Caco-2 (cell line): Measurements from ENCODE around the gene CPM. TPM values are rescaled to one million over a fixed set of nuclear protein-coding genes. Genes with fewer than 3 reads are reported as not detected.

ENCODE experiments used
- BruUV-seq: library from RNA; stranded (reverse); fragments of 400-500 nt; replicated peaks from 2 replicates; lab custom pipeline; 2021; lab: Mats Ljungman, UMichigan
- CTCF ChIA-PET: fragments of 300-600 bp; sonication (Branson Sonifier 250); formaldehyde crosslinking; loops from one replicate; lab custom pipeline; 2022; ENCODE audit warnings: antibody characterized with exemption; lab: Charles Lee
- POLR2A ChIA-PET: fragments of 300-600 bp; sonication (Branson Sonifier 250); formaldehyde crosslinking; loops from one replicate; lab custom pipeline; 2022; ENCODE audit warnings: antibody characterized with exemption; lab: Charles Lee
- DNase-seq, 2 experiments: peaks; one replicate each; pipeline versions ENCODE4 v3.0.0 to v3.0.0-alpha.2; 2020 to 2022
- H3K27me3 ChIP-seq: replicated peaks from 2 replicates; pipeline ENCODE4 v1.6.0; 2011; ENCODE audit warnings: low read length; ENCODE audit not compliant: control insufficient read depth, insufficient read depth
- H3K36me3 ChIP-seq: 2 replicates; pipeline ENCODE4 v1.5.1; 2011; ENCODE audit warnings: low read length; ENCODE audit not compliant: control insufficient read depth, insufficient read depth
- H3K4me1 ChIP-seq: fragments of 250-450 bp; sonication (Bioruptor Pico); 2 replicates; pipeline ENCODE4 v1.5.1; 2020; ENCODE audit warnings: mild to moderate bottlenecking
- H3K4me3 ChIP-seq: 2 replicates; pipeline ENCODE4 v1.5.1; 2011; ENCODE audit warnings: low read depth, mild to moderate bottlenecking, control low read depth, low read length
- H3K9me3 ChIP-seq: fragments of 250-450 bp; sonication (Bioruptor Pico); 2 replicates; pipeline ENCODE4 v1.5.1; 2020; ENCODE audit warnings: mild to moderate bottlenecking, moderate library complexity
- H3K27ac Mint-ChIP-seq: one replicate; pipeline ENCODE4 v1.8.0; 2022; ENCODE audit warnings: mixed read lengths; ENCODE audit not compliant: unreplicated experiment
- H3K27me3 Mint-ChIP-seq: one replicate; pipeline ENCODE4 v1.8.0; 2022; ENCODE audit warnings: mixed read lengths; ENCODE audit not compliant: insufficient read depth, unreplicated experiment
- H3K36me3 Mint-ChIP-seq: one replicate; pipeline ENCODE4 v1.8.0; 2022; ENCODE audit warnings: mild to moderate bottlenecking, mixed read lengths; ENCODE audit not compliant: insufficient read depth, unreplicated experiment
- H3K4me1 Mint-ChIP-seq: one replicate; pipeline ENCODE4 v1.8.0; 2022; ENCODE audit warnings: low read depth, mixed read lengths; ENCODE audit not compliant: unreplicated experiment
- H3K4me3 Mint-ChIP-seq: one replicate; pipeline ENCODE4 v1.8.0; 2022; ENCODE audit warnings: mild to moderate bottlenecking, moderate library complexity, mixed read lengths; ENCODE audit not compliant: unreplicated experiment
- H3K9me3 Mint-ChIP-seq: one replicate; pipeline ENCODE4 v1.8.0; 2022; ENCODE audit warnings: mixed read lengths; ENCODE audit not compliant: unreplicated experiment
- intact Hi-C: fragments of 100-400 bp; cut with micrococcal nuclease; formaldehyde crosslinking; loops from one replicate; pipeline ENCODE4 v1.10.0; 2022; ENCODE audit not compliant: unreplicated experiment
- total RNA-seq: library from RNA; stranded (reverse); gene quantifications from 2 replicates; pipeline ENCODE4 v1.2.3, GENCODE V29; 2022
- TF ChIP-seq, protein P1 (sequence below), 2 experiments: fragments of 200-600 bp in 1 of 2; IDR thresholded peaks; 1 replicate in 1 of 2; 2 replicates in 1 of 2; pipeline versions ENCODE4 v1.5.1 to v1.8.0; 2011 to 2022; ENCODE audit warnings: antibody characterized with exemption in 1 of 2, control low read depth in 1 of 2, inconsistent platforms in 1 of 2, low read depth in 1 of 2, low read length in 1 of 2, mild to moderate bottlenecking in 1 of 2, moderate library complexity in 1 of 2; ENCODE audit not compliant: insufficient read depth in 1 of 2, severe bottlenecking in 1 of 2, unreplicated experiment in 1 of 2

The CPM gene
- total RNA-seq, 1 experiment from 2014 or later, result 8.2 TPM

DNA sequence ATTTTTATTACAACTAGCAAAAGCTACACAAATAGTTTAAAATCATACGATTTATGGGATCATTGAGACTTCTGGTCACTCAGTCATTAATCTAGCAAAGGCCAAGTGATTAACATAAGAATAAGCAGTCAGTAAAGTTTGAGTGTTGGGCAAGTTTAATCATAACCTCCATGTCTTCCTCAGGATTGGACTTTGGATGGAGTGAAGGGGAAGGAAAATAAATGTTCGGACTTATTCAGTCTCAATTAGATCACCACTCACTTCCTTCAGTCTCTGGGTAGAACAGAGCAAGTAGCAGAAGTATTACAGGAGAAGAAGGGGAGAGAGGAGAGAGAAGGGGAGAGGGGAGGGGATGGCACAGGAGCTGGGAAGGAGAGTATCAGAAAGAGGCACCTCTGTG, 31.4 kb downstream of the CPM start:
- ChIA-PET POLR2A (no interaction called here), CTCF (no interaction called here)
- Histone ChIP-seq H3K27me3 (no peaks in the 10 kb centered on the region), H3K36me3 (no peaks in the 10 kb centered on the region), H3K9me3 (no peaks in the 10 kb centered on the region; the same call in 1 of the 2 replicates), H3K4me1 (no peaks in the 10 kb centered on the region), H3K4me3 (no peak overlapping the region)
- intact Hi-C loops, result no loop called here
- Mint-ChIP-seq H3K36me3 (no peaks in the 10 kb centered on the region), H3K27ac (no peak overlapping the region), H3K4me3 (no peak overlapping the region), H3K27me3 (no peaks in the 10 kb centered on the region), H3K9me3 (no peaks in the 10 kb centered on the region), H3K4me1 (no peaks in the 10 kb centered on the region)
- BruUV-seq, result no TSS peak
- TF ChIP-seq, protein P1, sequence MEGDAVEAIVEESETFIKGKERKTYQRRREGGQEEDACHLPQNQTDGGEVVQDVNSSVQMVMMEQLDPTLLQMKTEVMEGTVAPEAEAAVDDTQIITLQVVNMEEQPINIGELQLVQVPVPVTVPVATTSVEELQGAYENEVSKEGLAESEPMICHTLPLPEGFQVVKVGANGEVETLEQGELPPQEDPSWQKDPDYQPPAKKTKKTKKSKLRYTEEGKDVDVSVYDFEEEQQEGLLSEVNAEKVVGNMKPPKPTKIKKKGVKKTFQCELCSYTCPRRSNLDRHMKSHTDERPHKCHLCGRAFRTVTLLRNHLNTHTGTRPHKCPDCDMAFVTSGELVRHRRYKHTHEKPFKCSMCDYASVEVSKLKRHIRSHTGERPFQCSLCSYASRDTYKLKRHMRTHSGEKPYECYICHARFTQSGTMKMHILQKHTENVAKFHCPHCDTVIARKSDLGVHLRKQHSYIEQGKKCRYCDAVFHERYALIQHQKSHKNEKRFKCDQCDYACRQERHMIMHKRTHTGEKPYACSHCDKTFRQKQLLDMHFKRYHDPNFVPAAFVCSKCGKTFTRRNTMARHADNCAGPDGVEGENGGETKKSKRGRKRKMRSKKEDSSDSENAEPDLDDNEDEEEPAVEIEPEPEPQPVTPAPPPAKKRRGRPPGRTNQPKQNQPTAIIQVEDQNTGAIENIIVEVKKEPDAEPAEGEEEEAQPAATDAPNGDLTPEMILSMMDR (IDR thresholded peaks at IDR 0.05; ENCODE audit: insufficient read depth in 1 of 2, low read depth in 1 of 2, low read length in 1 of 2, severe bottlenecking in 1 of 2, unreplicated experiment in 1 of 2), result no peak
- DNase-seq, result no peak

DNA sequence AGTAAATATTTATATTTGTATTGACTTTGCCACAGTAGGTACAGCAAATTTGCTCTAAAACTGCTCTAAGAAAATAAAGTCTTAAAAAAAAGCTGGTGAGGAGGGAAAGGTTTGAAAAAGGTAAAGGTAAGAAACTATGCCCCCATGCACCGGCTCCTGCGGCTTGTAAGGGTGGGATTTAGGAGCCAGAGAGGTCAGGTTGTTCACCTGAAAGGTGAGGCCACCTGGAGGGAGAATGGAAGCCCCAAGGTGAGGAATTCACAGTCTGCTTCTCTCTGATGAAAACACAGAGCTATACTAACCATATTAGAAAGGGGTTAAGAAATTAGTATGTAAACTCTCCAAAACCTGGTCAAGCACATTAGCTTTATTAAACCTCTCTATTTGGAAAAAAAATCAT, 31.8 kb downstream of the CPM start:
- no peak for DNase-seq
- CTCF ChIA-PET, result no interaction called here
- H3K4me1 Mint-ChIP-seq, result no peaks in the 10 kb centered on the region
- no peak overlapping the region for H3K4me3 ChIP-seq
- BruUV-seq, result no TSS peak
- POLR2A ChIA-PET, result no interaction called here
- no peak overlapping the region for H3K4me3 Mint-ChIP-seq
- no peaks in the 10 kb centered on the region for H3K36me3 ChIP-seq
- H3K27me3 ChIP-seq, result no peaks in the 10 kb centered on the region
- no peaks in the 10 kb centered on the region for H3K27me3 Mint-ChIP-seq
- intact Hi-C loops, result no loop called here
- H3K27ac Mint-ChIP-seq, result no peak overlapping the region
- H3K36me3 Mint-ChIP-seq, result no peaks in the 10 kb centered on the region
- no peaks in the 10 kb centered on the region for H3K4me1 ChIP-seq
- TF ChIP-seq, protein P1 (IDR thresholded peaks at IDR 0.05; ENCODE audit: insufficient read depth in 1 of 2, low read depth in 1 of 2, low read length in 1 of 2, severe bottlenecking in 1 of 2, unreplicated experiment in 1 of 2), result no peak
- H3K9me3 ChIP-seq, result no peaks in the 10 kb centered on the region; the same call in 1 of the 2 replicates
- H3K9me3 Mint-ChIP-seq, result no peaks in the 10 kb centered on the region

GRCh38 chr12:68900241-68900640, 32.7 kb downstream of the CPM start:
- BruUV-seq, result no TSS peak
- CTCF ChIA-PET, result interaction anchor here (1.0 kb wide), 1 partner anchor 32 kb away, joined by 3 read pairs; no protein-coding TSS in a partner anchor
- Histone ChIP-seq H3K27me3 (no peaks in the 10 kb centered on the region), H3K36me3 (no peaks in the 10 kb centered on the region), H3K4me1 (no peaks in the 10 kb centered on the region), H3K9me3 (no peaks in the 10 kb centered on the region; the same call in 1 of the 2 replicates), H3K4me3 (no peak overlapping the region)
- no peak for DNase-seq
- H3K27me3 Mint-ChIP-seq, result no peaks in the 10 kb centered on the region
- H3K4me1 Mint-ChIP-seq, result no peaks in the 10 kb centered on the region
- POLR2A ChIA-PET, result no interaction called here
- TF ChIP-seq, protein P1 (IDR thresholded peaks at IDR 0.05; ENCODE audit: insufficient read depth in 1 of 2, low read depth in 1 of 2, low read length in 1 of 2, severe bottlenecking in 1 of 2, unreplicated experiment in 1 of 2), result no peak
- intact Hi-C loops, result no loop called here
- H3K27ac Mint-ChIP-seq, result no peak overlapping the region
- no peaks in the 10 kb centered on the region for H3K36me3 Mint-ChIP-seq
- H3K4me3 Mint-ChIP-seq, result no peak overlapping the region
- no peaks in the 10 kb centered on the region for H3K9me3 Mint-ChIP-seq
